ENCODE data around the gene OR8G1.
"Not testable (repeated sequence)": the region's sequence is repeated elsewhere in the genome, so short reads cannot be mapped to it uniquely, and the experiment has no call there.

Gene OR8G1

GRCh38 chr11:124240621-124241397 lies at the start of gene OR8G1:
OR8G1 (plus strand) TSS chr11:124241095; CDS start chr11:124249676, 8,581 bp downstream.
- no peak for DNase-seq (ENCODE audit: low read depth in 1 of 2, low spot score in 1 of 2)

GRCh38 chr11:124193221-124194010 lies 47.5 kb upstream of the OR8G1 start:
- no peak for DNase-seq (ENCODE audit: low read depth in 1 of 2, low spot score in 1 of 2)

GRCh38 chr11:124194293-124195188 lies 46.4 kb upstream of the OR8G1 start:
- no peak for DNase-seq (ENCODE audit: low read depth in 1 of 2, low spot score in 1 of 2)

GRCh38 chr11:124195189-124195734 lies 45.6 kb upstream of the OR8G1 start:
- peak in 1 of 2 donors; percentile 15 for DNase-seq (ENCODE audit: low read depth in 1 of 2, low spot score in 1 of 2)

GRCh38 chr11:124197999-124198398 lies 42.9 kb upstream of the OR8G1 start:
- no peak for DNase-seq (ENCODE audit: low read depth in 1 of 2, low spot score in 1 of 2)

- DNase-seq (ENCODE audit: low read depth in 1 of 2, low spot score in 1 of 2) = no peak
Measured at GRCh38 chr11:124198897-124199296, 42.0 kb upstream of the OR8G1 start.

GRCh38 chr11:124199702-124200101 lies 41.2 kb upstream of the OR8G1 start:
- no peak for DNase-seq (ENCODE audit: low read depth in 1 of 2, low spot score in 1 of 2)

GRCh38 chr11:124200671-124201070 lies 40.2 kb upstream of the OR8G1 start:
- no peak for DNase-seq (ENCODE audit: low read depth in 1 of 2, low spot score in 1 of 2)

GRCh38 chr11:124202951-124203350 lies 37.9 kb upstream of the OR8G1 start:
- no peak for DNase-seq (ENCODE audit: low read depth in 1 of 2, low spot score in 1 of 2)

GRCh38 chr11:124204008-124204407 lies 36.9 kb upstream of the OR8G1 start:
- DNase-seq (ENCODE audit: low read depth in 1 of 2, low spot score in 1 of 2) = no peak

- DNase-seq (ENCODE audit: low read depth in 1 of 2, low spot score in 1 of 2) = no peak
Measured at GRCh38 chr11:124207102-124207792, 33.6 kb upstream of the OR8G1 start.

GRCh38 chr11:124209824-124210357 lies 31.0 kb upstream of the OR8G1 start:
- no peak for DNase-seq (ENCODE audit: low read depth in 1 of 2, low spot score in 1 of 2)

GRCh38 chr11:124210421-124210820 lies 30.5 kb upstream of the OR8G1 start:
- no peak for DNase-seq (ENCODE audit: low read depth in 1 of 2, low spot score in 1 of 2)

- DNase-seq (ENCODE audit: low read depth in 1 of 2, low spot score in 1 of 2) = no peak
Measured at GRCh38 chr11:124211321-124211720, 29.6 kb upstream of the OR8G1 start.

- DNase-seq (ENCODE audit: low read depth in 1 of 2, low spot score in 1 of 2) = no peak
Measured at GRCh38 chr11:124214027-124214426, 26.9 kb upstream of the OR8G1 start.

GRCh38 chr11:124219126-124219525 lies 21.8 kb upstream of the OR8G1 start:
- DNase-seq (ENCODE audit: low read depth in 1 of 2, low spot score in 1 of 2) = no peak

- DNase-seq (ENCODE audit: low read depth in 1 of 2, low spot score in 1 of 2) = no peak
Measured at GRCh38 chr11:124222407-124222806, 18.5 kb upstream of the OR8G1 start.

GRCh38 chr11:124224618-124225423 lies 16.1 kb upstream of the OR8G1 start:
- DNase-seq (ENCODE audit: low read depth in 1 of 2, low spot score in 1 of 2) = not testable (repeated sequence)

- DNase-seq (ENCODE audit: low read depth in 1 of 2, low spot score in 1 of 2) = no peak
Measured at GRCh38 chr11:124225471-124225870, 15.4 kb upstream of the OR8G1 start.
